Duodenal mucosa (tissue), 2 donors: Measurements from ENCODE around the gene RASAL1.

Source experiments
- H3K27ac ChIP-seq: one replicate; pipeline ENCODE4 v1.7.0; 2013; ENCODE audit warnings: low read depth, low read length
- H3K27me3 ChIP-seq, 2 donors: one replicate each; pipeline ENCODE4 v1.7.0; 2013; ENCODE audit warnings: low read length in 2 of 2, control low read depth in 1 of 2; ENCODE audit not compliant: insufficient read depth in 2 of 2, control insufficient read depth in 1 of 2
- H3K36me3 ChIP-seq, 2 donors: one replicate each; pipeline ENCODE4 v1.7.0; 2013; ENCODE audit warnings: low read length in 2 of 2, control low read depth in 1 of 2; ENCODE audit not compliant: insufficient read depth in 2 of 2, control insufficient read depth in 1 of 2
- H3K4me1 ChIP-seq, 2 donors: one replicate each; pipeline ENCODE4 v1.7.0; 2013; ENCODE audit warnings: low read length in 2 of 2, control low read depth in 1 of 2; ENCODE audit not compliant: insufficient read depth in 2 of 2, control insufficient read depth in 1 of 2
- H3K4me3 ChIP-seq, 2 donors: one replicate each; pipeline ENCODE4 v1.7.0; 2013; ENCODE audit warnings: low read length in 2 of 2, low read depth in 1 of 2
- H3K9ac ChIP-seq, 2 donors: one replicate each; pipeline ENCODE4 v1.7.0; 2013; ENCODE audit warnings: low read length in 2 of 2, low read depth in 1 of 2
- H3K9me3 ChIP-seq, 2 donors: one replicate each; pipeline ENCODE4 v1.7.0; 2013; ENCODE audit warnings: low read length in 2 of 2, control low read depth in 1 of 2; ENCODE audit not compliant: control insufficient read depth in 1 of 2

The RASAL1 gene

DNA sequence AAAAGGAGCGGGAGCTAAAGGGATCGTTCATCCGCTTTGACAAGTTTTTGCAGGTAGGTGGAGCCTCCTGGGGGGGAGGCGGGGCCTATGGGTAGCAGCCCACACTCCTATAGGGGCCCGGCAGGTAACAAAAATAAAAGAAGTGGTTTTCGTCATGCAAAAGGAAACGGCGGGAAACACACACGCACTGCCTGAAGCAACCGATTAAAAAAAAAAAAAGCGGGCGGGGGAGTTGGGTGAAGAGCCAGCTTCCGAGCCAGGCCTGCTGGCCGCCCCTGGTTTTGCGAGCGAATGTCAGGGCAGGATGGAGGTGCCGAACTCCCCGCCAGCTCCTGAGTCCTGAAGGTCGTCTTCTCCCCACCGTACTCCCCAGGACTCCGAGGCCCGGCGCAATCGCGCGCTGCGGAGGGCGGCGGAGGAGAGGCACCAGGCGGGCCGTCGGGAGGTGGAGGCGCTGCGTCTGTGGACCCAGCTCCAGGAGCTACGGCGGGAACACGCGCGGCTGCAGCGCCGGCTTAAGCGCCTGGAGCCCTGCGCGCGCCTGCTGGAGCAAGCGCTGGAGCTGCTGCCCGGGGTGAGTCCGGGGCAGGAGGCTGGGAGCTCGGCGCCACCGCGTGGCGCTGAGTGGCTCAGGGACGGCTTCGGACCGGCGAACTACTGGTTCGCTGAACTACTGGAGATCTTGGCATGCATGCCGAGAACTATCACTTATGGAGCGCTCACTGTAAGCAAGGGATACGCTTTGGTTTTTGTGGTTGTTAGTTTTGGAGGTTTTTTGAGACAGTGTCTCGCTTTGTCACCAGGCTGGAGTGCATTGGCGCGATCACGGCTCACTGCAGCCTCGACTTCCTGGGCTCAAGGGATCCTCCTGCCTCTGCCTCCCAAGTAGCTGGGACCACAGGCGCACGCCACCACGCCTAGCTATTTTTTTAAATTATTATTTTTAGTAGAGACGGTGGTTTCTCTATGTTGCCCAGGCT lies 17.6 kb upstream of the RASAL1 start:
- Histone ChIP-seq H3K36me3 (peaks cover 5% of the 10 kb centered on the region in 2 donors), H3K4me3 (peak overlapping the region; percentile 38 to 62), H3K4me1 (peaks cover 8 to 25% of the 10 kb centered on the region in 2 donors), H3K27me3 (peaks cover 14 to 24% of the 10 kb centered on the region in 2 donors), H3K27ac (no peak overlapping the region), H3K9ac (peak overlapping the region in 1 of 2 donors; percentile 6), H3K9me3 (no peaks in the 10 kb centered on the region)

DNA sequence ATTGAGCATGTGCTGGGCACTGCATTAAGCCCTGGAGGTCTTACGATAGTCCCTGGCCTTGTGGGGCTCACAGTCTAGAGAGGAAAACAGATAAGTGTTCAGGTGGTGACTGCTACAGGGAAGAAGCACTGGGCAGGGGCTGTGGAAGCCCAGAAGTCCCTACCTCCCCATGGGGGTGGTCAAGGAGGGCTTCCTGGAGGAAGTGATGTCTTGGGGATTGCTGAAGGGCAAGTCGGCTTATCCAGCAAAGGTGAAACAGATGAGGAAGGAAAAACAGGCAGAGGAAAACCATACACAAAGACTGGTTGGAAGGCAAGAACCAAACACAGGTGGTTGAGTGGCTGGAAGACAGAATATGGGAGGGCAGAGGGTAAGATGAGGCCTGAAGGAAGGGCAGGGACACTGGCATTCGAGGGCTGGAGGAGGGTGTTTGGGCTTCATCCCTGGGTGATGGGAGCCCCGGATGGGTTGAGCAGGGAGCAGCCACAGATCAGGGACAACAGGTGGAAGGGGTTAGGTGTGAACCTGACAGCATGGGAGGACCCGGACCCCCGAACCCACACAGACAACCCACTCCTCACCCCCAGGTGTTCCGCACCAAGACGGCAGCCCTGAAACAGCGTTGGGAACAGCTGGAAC lies 16.8 kb upstream of the RASAL1 start:
- H3K4me1 ChIP-seq = peaks cover 8 to 25% of the 10 kb centered on the region in 2 donors
- no peaks in the 10 kb centered on the region for H3K36me3 ChIP-seq
- peaks cover 14 to 24% of the 10 kb centered on the region in 2 donors for H3K27me3 ChIP-seq
- H3K27ac ChIP-seq = no peak overlapping the region
- no peaks in the 10 kb centered on the region for H3K9me3 ChIP-seq
- H3K9ac ChIP-seq = peak overlapping the region in 1 of 2 donors; percentile 6
- H3K4me3 ChIP-seq = peak overlapping the region; percentile 38 to 62

DNA sequence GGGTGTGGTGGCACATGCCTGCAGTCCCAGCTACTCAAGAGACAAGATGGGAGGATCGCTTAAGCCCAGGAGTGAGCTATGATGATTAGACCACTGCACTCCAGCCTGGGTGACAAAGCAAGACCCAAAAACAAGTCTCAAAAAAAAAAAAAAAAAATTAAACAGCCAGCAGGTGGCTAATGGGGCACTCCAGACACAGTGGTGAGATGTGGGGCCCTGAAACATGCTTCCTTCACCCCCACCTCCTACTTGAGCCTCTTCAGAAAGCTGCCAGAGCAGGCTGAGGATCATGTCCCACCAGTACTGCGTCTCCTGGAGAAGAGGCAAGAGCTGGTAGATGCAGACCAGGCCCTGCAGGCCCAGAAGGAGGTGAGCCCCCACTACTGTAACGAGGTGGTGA lies 16.1 kb upstream of the RASAL1 start:
- peaks cover 14 to 24% of the 10 kb centered on the region in 2 donors for H3K27me3 ChIP-seq
- no peak overlapping the region for H3K27ac ChIP-seq
- no peak overlapping the region for H3K9ac ChIP-seq
- no peak overlapping the region for H3K4me3 ChIP-seq
- H3K9me3 ChIP-seq = peaks cover 4% of the 10 kb centered on the region in 2 donors
- no peaks in the 10 kb centered on the region for H3K36me3 ChIP-seq
- H3K4me1 ChIP-seq = peaks cover 8 to 25% of the 10 kb centered on the region in 2 donors

DNA sequence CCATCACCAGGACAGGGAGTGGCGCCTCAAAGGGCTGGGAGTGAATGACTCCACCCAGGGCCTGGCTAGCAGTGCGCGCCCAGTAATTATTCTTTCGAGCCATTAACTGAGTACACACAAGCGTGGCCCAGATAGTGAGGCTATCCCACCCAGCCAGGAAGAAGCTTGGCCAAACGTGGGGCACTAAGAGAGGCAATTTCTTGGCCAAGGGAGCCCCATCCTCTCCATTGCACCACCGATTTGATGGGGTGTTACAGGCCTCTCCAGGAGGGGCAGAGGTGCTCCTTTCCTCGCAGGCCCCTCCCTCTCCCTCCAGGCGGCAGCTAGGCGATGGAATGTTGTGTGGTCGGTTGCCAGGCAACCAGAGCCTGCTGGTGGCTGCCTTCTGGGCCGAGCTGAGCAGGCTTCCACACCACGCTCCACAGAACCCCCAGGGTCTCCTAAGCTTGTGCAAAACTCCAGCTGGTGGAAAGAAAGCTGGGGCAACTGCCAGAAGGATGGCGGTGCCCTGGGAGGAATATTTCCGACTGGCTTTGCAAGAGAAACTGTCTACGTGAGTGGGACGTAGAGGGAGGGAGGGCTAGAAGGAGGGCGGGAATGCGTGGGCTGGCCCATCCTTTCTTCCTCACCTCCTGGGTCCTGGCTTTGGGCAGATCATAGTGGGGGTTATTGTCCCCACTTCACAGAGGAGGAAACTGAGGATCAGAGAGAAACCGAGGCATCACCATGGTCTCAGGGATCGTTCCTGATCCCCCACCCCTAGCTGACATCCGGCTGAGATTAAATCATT lies 14.0 kb upstream of the RASAL1 start, which contains the start of gene CFAP73:
Gene CFAP73, plus strand, starts transcription at position 364 of the 790 bp plus-strand sequence. Its CDS starts 134 bp downstream, at position 498.
- Histone ChIP-seq H3K9me3 (peaks cover 4% of the 10 kb centered on the region in 2 donors), H3K27ac (no peak within 1 kb of the TSS), H3K9ac (peak within 1 kb of the TSS in 1 of 2 donors; percentile 49), H3K36me3 (no peaks in the 10 kb centered on the region), H3K27me3 (peaks cover 10 to 15% of the 10 kb centered on the region in 2 donors), H3K4me3 (peak within 1 kb of the TSS in 1 of 2 donors; percentile 1), H3K4me1 (peaks cover 8 to 22% of the 10 kb centered on the region in 2 donors)

DNA sequence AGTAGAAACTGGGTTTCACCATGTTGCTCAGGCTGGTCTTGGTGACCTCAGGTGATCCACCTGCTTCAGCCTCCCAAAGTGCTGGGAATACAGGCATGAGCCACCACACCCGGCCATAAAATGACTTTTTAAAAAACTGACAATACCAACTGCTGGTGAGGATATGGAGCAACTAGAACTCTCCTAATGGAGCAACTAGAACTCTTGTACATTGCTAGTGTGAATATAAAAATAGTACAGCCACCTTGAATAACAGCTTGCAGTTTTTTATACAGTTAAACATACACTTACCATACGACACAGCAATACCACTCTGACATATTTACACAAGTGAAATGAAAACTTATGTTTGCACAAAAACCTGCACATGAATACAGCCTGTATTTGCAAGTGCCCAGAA lies 11.4 kb upstream of the RASAL1 start:
- H3K9ac ChIP-seq = no peak overlapping the region
- no peaks in the 10 kb centered on the region for H3K36me3 ChIP-seq
- H3K9me3 ChIP-seq = peaks cover 4% of the 10 kb centered on the region in 2 donors
- no peak overlapping the region for H3K27ac ChIP-seq
- peaks cover 13 to 20% of the 10 kb centered on the region in 2 donors for H3K4me1 ChIP-seq
- peaks cover 2 to 3% of the 10 kb centered on the region in 2 donors for H3K27me3 ChIP-seq
- H3K4me3 ChIP-seq = no peak overlapping the region

DNA sequence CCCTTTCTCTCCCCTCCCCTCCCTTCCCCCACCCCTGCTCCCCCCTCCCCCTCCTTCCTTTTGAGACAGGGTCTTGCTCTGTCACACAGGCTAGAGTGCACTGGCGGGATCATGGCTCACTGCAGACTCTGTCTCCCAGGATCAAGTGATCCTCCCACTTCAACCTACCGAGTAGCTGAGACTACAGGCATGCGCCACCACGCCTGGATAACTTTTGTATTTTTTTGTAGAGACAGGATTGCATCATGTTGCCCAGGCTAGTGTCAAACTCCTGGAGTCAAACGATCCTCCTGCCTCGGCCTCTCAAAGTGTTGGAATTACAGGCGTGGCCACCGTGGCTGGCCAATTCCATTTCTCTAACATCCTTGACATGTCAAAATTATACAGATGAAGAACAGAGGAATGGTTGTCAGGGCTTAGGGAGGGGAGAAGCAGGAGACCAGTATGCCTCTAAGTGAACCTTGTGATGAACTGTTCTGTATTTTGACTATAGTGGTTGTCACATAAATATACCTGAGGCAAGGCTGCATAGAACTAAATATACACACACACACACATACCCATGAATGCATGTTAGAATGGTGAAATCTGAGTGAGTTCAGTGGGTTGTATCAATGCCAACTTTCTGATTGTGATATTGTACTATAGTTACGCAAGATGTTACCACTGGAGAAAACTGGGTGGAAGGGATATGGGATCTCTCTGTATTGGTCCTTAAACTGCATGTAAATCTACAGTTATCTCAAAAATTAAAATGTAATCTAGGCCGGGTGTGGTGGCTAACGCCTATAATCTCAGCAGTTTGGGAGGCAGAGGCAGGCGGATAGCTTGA lies 10.4 kb upstream of the RASAL1 start:
- Histone ChIP-seq H3K4me3 (no peak overlapping the region), H3K36me3 (no peaks in the 10 kb centered on the region), H3K4me1 (peaks cover 16 to 20% of the 10 kb centered on the region in 2 donors), H3K27ac (no peak overlapping the region), H3K27me3 (no peaks in the 10 kb centered on the region), H3K9ac (no peak overlapping the region), H3K9me3 (peaks cover 4% of the 10 kb centered on the region in 2 donors)

DNA sequence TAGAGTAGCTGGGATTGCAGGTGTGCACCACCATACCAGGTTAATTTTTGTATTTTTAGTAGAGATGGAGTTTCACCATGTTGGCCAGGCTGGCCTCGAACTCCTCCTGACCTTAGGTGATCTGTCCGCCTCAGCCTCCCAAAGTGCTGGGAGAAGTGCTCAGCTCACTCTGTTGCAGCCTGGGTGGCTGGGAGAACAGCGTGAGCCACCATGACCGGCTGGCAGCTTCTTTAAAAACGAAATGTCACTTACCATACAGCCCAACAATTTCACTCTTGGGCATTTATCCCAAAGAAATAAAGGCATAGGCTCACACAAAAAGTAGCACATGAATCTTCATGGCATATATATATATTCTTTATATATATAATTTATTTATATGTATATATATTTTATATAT lies 9.2 kb upstream of the RASAL1 start:
- no peaks in the 10 kb centered on the region for H3K36me3 ChIP-seq
- no peak overlapping the region for H3K9ac ChIP-seq
- H3K27ac ChIP-seq = no peak overlapping the region
- H3K4me3 ChIP-seq = no peak overlapping the region
- H3K4me1 ChIP-seq = peaks cover 14 to 17% of the 10 kb centered on the region in 2 donors
- no peaks in the 10 kb centered on the region for H3K27me3 ChIP-seq
- H3K9me3 ChIP-seq = peaks cover 4% of the 10 kb centered on the region in 2 donors

DNA sequence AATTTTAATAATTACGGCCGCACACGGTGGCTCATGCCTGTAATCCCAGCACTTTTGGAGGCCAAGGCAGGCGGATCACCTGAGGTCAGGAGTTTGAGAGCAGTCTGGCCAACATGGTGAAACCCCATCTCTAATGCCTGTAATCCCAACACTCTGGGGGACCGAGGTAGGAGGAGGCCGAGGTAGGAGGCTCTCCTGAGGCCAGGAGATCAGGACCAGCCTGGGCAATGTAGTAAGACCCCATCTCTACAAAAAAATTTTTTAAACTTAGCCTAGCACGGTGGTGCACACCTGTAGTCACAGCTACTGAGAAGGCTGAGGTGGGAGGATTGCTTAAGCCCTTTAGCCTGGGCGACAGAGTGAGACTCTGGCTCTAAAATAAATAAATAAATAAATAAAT lies 8.4 kb upstream of the RASAL1 start:
- H3K27ac ChIP-seq = no peak overlapping the region
- no peak overlapping the region for H3K4me3 ChIP-seq
- no peaks in the 10 kb centered on the region for H3K36me3 ChIP-seq
- no peaks in the 10 kb centered on the region for H3K27me3 ChIP-seq
- peaks cover 4% of the 10 kb centered on the region in 2 donors for H3K9me3 ChIP-seq
- peaks cover 8 to 12% of the 10 kb centered on the region in 2 donors for H3K4me1 ChIP-seq
- H3K9ac ChIP-seq = no peak overlapping the region

DNA sequence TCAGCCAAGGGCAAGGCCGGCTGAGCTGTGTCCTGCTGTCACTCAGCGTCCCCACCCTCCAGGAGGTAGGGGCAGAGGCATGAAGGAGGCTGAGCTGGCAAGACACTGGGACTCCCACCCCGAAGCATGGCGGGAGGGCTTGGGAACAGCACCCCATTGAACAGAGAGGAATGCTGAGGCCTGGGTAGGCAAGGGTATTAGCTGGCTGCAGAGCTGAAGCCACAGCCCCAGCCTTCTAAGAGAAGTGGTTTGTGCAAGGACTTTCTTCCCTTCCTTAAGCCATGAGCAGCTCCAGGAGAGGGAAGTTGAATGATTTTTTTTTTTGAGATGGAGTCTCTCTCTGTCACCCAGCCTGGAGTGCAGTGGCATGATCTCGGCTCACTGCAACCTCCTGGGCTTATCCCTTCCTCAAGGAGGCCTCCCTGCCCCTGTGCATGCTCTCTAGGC lies 7.3 kb upstream of the RASAL1 start:
- Histone ChIP-seq H3K36me3 (no peaks in the 10 kb centered on the region), H3K27me3 (no peaks in the 10 kb centered on the region), H3K9ac (no peak overlapping the region), H3K4me3 (no peak overlapping the region), H3K9me3 (peaks cover 4% of the 10 kb centered on the region in 2 donors), H3K4me1 (peaks cover 8 to 12% of the 10 kb centered on the region in 2 donors), H3K27ac (peak overlapping the region; percentile 39)
